GM21786 (cell line): ENCODE results near the gene MAEL.
"Not testable (repeated sequence)": the region's sequence is repeated elsewhere in the genome, so short reads cannot be mapped to it uniquely, and the experiment has no call there.

Source experiments
- ATAC-seq: cut with Tn5 transposase; IDR thresholded peaks from one replicate; pipeline ENCODE4 v1.9.1; 2021; ENCODE audit not compliant: unreplicated experiment

Gene MAEL

DNA sequence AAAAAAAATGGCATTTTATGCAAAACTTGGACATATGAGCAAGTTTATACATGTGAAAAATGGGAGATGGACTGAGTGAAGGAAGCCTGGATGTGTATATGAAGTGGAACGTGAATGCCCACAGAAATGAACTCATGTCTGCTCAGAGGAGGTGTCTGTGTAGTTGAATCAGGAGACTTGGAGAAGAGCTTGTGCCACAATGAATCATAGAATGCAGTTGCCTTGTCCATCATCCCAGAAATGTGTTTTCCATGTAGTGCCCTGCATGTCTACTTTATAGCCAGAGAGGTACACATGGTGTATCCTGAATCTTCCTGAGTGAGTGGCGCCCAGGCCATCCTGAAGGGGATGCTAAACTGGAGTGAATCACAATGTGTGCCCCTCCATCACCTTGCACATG lies 11.1 kb upstream of the MAEL start:
- no peak for ATAC-seq

DNA sequence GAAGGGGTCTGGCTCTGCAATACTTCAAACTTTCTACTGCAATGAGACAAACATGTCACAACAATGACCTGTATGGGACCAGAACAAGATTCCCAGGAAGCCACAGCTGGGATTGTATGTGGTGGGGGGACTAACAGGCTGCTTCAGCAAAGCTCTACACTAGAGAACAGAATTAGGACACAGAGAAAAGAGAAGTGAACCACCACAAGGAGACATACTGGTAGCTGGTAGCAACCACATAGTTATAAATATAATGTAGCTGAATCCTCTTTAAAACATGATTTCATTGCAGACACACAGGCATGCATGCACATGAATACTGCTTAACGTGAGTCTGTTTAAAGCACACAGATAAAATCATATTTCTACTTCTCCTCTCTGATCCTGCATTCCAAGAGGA lies 10.3 kb upstream of the MAEL start:
- ATAC-seq = peak; percentile 39

DNA sequence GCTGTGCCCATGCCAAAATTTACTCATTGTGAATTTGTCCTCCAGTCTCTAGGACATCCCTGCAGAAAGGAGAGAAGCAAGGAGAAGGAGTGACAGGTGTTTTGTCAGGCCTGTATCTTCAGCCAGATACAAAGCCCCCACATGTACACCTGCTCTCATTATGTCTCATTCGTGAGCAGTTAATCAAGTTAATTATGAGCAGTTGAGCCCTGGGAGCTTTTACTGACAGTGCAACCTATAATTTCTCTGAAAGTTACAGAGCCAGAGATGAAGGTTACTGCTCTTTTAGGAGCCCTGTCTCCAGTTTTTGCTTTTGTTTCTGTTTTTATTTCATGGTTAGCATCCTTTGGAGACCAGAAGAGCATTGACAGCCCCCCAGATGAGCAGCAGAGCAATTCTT lies 8.7 kb upstream of the MAEL start:
- no peak for ATAC-seq

DNA sequence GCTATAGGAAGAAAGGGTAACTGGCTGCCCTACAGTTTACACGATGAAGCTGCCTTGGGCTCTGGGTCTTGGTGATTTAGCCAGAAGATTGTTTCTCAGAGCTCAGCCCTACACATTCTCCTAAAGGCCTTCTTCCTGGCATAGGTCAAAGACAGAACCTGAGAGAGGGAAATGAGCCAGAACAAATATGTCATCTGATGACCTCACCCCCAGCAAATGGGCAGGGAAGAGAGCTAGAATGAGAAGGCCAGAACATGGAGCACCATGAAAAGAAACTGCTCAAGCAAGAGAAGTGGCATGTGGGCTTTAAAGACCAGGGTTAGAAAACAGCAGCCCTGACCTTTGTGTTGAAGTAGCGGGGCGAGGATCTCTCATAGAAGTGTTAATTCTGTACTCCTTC lies 8.3 kb upstream of the MAEL start:
- ATAC-seq = no peak

DNA sequence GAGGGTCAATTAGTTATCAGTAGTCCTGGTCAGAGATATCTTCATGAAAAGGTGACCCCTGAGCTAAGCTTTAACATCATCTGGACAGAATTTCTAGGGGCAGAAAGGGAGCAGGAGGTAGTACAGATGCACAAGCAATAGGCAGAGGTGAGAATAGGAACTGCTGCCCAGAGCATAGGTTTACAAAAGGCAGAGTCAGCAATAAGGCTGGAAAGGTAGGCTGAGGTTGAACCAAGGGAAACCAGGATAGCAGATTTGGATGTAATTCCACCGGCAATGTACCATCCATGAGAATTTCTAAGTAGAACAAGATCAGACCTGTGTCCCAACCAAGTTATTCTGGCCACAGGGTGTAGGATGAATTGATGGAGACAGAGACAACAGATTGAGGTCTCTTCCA lies 7.5 kb upstream of the MAEL start:
- ATAC-seq = no peak

DNA sequence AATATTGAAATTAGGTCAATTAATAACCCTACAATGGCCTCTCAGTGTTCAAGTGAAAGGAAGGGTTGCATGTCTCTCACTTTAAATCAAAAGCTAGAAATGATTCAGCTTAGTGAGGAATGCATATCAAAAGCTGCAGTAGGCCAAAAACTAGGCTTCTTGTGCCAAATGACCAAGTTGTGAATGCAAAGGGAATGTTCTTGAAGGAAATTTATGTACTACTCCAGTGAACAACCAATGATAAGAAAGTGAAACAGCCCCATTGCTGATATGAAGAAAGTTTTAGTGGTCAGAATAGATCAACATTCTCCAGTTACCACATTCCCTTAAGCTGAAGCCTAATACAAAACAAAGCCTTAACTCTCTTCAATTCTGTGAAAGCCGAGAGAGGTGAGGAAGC lies 10.0 kb downstream of the MAEL start:
- no peak for ATAC-seq

DNA sequence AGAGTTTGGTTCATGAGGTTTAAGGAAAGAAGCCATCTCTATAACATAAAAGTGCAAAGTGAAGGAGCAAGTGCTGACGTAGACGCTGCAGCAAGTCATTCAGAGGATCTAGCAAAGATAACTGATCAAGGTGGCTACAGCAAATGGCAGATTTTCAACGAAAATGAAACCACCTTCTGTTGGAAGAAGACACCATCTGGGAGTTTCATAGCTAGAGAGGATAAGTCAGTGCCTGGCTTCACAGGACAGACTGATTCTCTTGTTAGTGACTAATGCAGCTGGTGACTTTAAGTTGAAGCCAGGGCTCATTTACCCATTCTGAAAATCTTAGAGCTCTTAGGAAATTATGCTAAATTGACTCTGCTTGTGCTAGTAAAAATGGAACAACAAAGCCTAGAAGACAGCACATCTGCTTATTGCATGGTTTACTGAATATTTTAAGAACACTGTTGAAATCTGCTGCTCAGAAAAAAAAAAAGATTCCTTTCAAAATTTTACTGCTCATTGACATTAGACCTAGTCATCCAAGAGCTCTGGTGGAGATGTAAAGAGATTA lies 10.5 kb downstream of the MAEL start:
- ATAC-seq = no peak

DNA sequence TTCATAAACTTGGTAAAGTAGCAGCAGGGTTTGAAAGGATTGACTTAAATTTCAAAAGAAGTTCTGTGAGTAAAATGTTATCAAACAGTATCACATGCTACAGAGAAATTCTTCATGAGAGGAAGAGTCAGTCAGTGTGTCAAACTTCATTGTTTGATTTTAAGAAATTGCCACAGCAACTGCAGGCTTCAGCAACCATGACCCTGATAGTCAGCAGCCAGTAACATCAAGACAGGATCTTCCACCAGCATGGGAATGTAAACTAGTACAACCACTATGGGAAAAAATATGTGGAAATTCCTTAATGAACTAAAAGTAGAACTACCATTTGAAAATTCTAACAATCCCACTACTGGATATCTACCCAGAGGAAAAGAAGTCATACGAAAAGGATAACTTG lies 11.5 kb downstream of the MAEL start:
- ATAC-seq = no peak

DNA sequence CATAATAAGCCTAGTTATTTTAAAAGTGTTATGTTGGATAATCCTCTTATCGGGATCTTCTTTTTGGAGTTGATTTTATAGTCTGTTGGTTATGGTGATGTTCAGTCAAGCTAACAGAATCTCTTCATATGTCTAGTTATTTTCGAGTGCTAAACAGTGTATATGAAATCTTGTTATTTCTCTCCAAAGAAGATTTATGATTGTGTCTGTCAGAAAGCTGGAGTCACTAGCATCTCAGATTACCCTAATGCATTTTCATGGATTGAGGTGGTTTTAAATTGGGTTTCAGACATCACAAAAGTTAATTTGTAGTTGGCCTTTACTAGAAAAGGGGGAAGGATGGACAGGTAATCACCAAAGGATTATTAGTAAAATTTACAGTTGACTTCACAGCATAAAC lies 13.3 kb downstream of the MAEL start:
- ATAC-seq = no peak

DNA sequence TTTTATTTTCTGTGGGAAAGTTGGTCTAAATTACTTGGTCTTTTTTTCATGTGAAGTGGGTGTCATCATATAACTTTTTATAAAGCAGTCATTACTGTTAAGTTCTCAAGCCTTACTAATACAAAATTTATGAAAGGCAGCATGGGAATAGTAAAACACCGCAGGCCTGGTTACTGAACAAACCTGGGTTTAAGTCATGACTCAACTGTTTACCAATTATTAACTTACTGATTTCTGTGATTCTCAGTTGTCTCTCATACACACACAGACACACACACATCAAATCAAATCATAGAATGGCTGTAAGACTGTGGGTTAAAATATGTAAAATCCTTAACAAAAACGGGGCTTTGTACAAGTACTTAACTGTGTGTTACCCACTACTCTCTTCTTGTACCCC lies 14.6 kb downstream of the MAEL start:
- ATAC-seq = no peak

DNA sequence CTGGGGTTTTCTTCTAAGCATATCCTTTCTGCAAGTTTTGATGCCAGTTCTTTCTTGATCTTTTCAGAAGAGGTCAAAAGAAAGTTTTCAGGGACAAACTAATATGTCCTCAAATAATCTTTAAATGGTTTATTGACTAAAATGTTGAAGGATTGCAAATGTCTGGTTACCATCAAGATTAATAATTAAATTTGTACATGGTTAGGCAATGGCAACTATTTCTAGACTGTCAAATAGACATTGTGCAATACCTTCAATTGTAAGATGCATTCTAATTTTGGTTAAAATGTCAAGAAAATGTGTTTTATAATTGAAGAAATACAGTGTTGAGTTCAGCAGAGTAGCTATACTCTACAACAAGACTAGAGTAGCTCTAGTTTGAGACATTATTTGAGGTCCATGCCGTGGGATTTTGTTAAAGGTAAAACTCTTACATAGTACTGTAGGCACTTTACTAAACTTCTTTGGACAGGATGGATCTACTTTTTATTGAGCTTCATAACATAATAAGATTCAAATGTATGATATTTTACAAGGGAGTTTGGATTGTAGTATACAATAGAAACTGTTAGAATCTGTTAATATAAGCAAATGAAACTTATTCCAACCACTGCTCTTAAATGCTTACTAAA lies 22.6 kb downstream of the MAEL start:
- ATAC-seq = no peak

DNA sequence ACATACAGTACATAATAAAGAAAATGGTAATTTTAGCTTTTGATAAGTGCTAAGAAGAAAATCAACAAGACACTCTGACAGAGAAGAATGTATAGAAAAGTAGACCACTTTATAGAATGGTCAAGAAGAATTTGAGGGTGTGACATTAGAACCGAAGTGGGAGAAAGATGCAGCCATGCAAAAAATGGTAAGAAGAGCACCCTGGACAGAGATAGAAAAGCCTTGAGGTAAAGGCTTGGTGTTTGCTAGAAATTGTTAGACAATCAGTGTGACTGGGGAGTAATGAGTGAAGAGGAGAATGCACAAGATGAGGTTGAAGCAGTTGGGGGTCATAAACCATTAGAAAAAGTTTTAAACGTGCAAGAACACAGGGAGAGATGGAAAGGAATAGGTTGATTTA lies 23.5 kb downstream of the MAEL start:
- ATAC-seq = no peak

DNA sequence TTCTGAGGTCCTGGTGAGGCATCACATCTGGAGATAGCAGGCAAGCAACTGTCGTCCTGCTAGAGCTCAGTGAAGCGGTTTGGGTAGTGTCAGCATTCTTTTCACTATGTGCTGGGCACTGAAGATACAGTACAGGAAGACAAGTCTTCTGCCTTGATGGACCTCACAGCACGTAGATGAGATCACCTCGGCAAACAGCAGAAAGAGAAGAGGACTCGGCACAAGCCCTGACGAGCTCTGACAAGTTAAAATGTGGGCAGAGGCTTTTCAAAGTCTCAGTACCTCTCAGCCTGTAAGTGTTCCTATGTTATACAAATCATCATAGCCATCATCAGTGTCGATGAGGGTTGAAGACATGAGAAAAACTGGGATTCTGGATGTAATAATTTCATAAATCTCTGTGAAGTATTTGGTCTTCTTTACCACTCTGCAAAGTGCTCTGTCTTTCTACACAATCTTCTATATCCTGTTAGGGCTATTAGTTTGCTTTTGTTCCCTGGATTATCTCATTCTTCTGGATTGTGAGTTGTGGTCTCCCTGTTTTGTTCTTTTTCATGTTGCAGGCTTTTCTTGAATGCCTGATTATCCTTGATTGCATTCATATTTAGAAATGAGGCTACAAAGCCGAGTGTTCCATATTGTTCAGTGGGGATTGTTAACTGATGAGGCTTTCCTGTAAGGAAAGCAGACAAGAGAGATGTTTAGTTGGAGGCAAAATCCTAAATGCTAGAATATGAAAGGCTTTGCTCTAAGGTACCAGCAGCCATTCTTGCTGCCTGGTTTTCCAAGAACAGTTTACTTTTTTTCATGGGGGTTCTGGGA lies 24.2 kb downstream of the MAEL start:
- ATAC-seq = no peak

DNA sequence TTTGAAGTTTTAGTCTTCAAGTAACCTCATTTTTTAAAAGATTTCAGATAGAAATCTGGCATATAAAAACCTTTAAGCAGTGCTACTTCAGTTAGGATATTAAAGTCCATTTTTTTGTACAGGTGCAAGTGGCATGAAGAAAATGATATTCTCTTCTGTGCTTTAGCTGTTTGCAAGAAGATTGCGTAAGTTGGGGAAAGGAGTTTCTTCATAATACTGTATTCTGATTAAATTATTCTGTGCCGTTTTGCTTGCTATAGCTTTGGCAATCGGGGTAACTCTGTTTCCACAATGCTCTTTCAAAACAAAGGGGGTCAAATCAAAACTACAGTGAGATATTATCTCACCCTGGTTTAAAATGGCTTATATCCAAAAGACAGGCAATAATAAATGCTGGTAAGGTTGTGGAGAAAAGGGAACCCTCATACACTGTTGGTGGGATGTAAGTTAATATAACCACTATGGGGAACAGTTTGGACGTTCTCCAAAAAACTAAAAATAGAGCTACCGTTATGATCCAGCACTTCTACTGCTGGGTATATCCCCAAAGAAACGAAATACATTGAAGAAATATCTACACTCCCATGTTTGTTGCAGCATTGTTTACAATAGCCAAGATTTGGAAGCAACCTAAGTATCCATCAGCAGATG lies 27.1 kb downstream of the MAEL start:
- no peak for ATAC-seq

DNA sequence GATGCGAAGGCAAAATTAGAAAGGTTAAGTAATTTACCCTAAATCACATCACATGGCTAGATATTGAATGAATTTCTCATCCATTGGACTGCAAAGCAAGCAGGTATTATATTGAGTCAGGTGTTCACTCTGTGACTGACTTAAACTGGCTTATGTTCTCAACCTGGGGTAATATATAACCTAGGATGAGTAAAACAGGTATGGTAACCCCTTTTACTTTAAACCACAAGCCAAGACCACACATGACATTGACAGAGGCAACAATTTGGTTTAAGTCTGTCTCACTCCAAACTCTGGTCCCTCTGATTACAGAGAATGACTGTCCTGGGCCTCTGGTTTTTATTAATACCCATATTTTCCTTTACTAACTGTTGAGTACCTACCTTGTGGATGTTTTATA lies 33.3 kb downstream of the MAEL start:
- no peak for ATAC-seq

DNA sequence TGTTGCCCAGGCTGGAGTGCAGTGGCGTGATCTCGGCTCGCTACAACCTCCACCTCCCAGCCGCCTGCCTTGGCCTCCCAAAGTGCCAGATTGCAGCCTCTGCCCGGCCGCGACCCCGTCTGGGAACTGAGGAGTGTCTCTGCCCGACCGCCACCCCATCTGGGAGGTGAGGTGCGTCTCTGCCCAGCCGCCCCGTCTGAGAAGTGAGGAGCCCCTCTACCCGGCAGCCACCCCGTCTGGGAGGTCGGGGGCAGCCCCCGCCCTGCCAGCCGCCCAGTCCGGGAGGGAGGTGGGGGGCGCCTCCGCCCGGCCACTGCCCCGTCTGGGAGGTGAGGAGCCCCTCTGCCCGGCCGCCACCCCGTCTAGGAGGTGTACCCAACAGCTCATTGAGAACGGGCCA lies 40.5 kb downstream of the MAEL start:
- ATAC-seq = not testable (repeated sequence)

DNA sequence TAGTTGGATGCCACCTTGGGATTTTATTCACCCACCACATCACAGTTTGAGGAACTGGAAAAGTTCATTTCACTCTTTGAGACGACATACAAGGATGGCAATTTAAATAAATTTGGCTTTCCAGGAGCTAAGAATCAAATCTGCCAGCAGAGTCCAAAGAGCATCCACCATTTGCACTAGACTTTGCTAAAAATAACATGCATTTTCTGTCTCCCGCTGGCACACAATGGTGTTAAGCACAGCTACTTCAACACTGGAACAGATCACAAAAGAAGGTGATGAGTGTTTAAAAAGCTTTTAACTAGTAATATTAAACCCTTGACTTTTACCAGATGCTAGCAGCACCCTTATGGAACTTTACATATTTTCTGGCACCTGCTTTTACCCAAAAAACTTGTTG lies 44.6 kb downstream of the MAEL start:
- no peak for ATAC-seq

DNA sequence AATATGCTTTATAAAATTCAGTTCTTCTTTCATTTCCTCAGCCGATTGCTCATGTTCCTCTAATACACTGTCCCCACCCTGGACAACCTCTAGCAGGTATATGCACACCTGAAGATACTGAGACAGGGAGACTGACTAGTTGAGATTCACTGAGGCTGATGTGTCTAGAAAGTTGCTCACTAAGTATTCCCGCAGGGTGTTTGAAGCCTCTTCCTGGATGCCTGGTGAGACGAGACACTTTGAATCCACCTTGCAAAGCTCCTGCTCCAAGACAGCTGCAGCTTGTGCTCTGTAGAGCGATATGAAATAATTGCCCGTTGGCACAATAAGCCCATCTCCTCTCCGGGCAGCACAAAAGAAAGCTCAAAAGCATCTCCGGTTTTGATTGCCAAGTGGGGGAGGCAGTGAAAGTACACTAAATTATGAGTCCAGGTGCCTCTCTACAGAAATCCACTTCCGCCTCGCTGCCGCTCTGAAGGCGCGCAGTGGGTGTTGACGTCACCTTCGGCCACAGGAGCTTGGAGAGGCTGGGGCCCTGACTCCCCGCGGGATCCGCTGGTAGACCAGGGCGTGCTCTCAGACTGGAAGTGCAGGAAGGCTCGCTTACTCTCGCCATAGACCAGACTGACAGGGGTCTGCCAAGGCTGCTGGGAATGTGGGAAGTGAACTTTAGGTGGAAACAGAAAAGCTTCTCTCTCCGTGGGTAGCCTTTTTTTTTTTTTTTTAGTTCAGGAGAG lies 54.8 kb downstream of the MAEL start:
- ATAC-seq = peak; percentile 96

DNA sequence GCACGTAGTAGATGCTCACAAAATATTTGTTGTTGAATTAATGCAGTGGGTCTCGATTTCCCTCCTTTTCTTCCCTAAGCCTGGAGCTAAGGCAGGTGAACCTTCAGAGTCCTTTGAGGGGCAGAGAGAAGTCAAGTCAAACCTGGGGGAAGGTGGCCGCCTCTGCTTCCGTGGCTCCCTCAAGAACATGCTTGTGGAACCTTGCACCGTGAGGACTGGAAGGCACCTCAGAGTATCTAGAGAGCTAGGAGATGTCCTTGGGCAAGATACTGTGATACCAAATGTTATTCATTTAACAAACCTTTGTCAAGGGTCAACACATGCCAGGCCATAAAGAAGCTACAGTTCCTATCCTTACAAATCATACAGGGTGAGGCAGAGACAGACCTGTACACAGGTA lies 62.8 kb downstream of the MAEL start:
- ATAC-seq = no peak

DNA sequence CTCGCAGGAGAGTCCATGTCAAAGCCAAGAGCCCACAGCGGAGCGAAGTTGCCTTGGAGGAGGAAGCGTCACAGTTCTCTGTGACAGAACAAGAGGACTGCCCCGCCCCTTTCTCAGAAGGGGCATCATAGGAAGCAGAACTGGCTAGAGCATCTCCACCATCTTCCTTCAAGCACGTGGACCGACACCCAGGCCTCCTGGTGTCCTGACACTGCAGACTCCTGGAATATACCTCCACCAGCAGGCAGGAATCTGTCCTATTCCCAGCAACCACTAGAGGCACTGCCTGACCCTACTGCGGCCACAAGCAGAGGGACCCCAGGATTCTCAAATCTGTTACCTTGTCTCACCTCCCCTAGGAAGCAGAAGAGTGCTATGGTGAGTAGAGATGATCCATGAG lies 63.3 kb downstream of the MAEL start:
- ATAC-seq = no peak

DNA sequence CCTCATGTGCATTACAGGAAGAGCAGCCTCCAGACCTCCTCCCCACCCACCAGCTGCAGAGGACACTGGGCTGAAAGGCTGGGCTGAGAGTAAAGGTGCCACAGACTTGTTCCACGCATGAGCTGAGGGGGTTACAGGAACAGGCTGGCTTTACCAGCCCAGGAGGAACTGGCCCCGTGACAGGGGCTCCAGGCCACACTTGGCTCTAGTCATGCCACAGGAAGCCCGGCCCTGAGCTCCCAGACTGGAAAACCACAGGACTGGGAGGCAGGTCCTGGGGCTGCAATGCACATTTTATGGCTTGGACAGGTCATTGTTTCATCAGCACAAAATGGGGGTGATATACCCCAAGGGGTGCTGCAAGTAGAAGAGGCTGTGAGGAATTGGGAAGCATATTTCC lies 65.5 kb downstream of the MAEL start:
- no peak for ATAC-seq
